IPS-18c (cell line): Measurements from ENCODE around the gene PDGFRB.

ENCODE experiments used
- H3K4me3 ChIP-seq: 2 replicates; pipeline ENCODE4 v1.7.0; 2013; ENCODE audit warnings: low read depth, mild to moderate bottlenecking, low read length, moderate library complexity; ENCODE audit not compliant: insufficient read depth
- H3K9me3 ChIP-seq: one replicate; pipeline ENCODE4 v1.6.1; 2013; ENCODE audit warnings: mild to moderate bottlenecking, low read length, moderate library complexity; ENCODE audit not compliant: control insufficient read depth, insufficient read depth

Gene PDGFRB

GRCh38 chr5:150116667-150117400, 38.8 kb downstream of the PDGFRB start:
- no peak overlapping the region for H3K4me3 ChIP-seq
- no peaks in the 10 kb centered on the region for H3K9me3 ChIP-seq

GRCh38 chr5:150114773-150115408, 40.8 kb downstream of the PDGFRB start:
- Histone ChIP-seq H3K4me3 (no peak overlapping the region), H3K9me3 (no peaks in the 10 kb centered on the region)

DNA sequence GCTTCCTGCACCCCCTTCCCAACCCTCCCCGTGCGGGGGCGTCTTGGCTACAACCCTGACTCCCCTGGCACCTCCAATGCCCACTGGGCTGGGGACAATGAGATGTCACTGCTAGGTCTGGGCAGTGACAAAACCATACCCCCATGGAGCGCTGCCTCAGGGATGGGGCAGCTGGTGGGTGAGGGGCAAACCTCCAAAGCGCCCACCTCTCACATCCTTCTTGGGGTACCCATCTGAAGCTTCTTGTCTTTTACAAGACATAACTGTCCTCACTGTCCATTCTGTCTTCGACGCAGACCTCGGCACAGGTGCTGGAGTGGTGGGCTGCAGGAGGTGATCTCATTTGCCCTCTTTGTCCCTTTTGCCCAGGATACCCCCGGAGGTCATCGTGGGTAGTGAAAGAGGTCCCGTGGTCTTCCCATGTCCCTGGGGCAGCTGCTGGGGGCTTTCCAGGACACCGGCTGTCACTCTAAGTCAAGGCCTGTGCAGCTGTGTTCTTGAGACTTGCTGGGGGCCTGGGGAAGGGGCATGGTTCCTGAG, 41.5 kb downstream of the PDGFRB start:
- Histone ChIP-seq H3K9me3 (no peaks in the 10 kb centered on the region), H3K4me3 (no peak overlapping the region)

GRCh38 chr5:150113047-150113744, 42.4 kb downstream of the PDGFRB start:
- no peaks in the 10 kb centered on the region for H3K9me3 ChIP-seq
- H3K4me3 ChIP-seq, result no peak overlapping the region

GRCh38 chr5:150112201-150113046, 43.2 kb downstream of the PDGFRB start:
- Histone ChIP-seq H3K9me3 (no peaks in the 10 kb centered on the region), H3K4me3 (no peak overlapping the region)

GRCh38 chr5:150111122-150111521, 44.5 kb downstream of the PDGFRB start:
- Histone ChIP-seq H3K9me3 (no peaks in the 10 kb centered on the region), H3K4me3 (no peak overlapping the region)

DNA sequence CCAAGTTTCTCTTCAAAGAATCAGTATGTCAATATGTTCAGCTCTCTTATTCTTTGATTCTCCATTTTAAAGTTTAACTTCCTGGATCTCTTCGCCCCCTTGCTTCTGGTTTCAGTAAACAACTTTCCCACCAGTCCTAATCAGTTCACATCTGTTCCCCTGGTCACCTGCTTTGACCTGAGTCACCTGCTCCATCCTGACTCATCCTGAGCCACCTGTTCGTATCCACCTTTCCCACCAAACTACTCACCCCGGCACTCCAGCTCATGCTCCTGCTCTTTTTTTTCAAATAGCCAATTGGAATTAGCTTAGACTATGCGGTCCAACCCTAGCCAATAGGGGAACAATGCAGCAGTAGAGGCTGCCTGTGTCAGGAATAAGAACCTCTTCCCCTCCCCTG, 45.7 kb downstream of the PDGFRB start:
- no peaks in the 10 kb centered on the region for H3K9me3 ChIP-seq
- no peak overlapping the region for H3K4me3 ChIP-seq

DNA sequence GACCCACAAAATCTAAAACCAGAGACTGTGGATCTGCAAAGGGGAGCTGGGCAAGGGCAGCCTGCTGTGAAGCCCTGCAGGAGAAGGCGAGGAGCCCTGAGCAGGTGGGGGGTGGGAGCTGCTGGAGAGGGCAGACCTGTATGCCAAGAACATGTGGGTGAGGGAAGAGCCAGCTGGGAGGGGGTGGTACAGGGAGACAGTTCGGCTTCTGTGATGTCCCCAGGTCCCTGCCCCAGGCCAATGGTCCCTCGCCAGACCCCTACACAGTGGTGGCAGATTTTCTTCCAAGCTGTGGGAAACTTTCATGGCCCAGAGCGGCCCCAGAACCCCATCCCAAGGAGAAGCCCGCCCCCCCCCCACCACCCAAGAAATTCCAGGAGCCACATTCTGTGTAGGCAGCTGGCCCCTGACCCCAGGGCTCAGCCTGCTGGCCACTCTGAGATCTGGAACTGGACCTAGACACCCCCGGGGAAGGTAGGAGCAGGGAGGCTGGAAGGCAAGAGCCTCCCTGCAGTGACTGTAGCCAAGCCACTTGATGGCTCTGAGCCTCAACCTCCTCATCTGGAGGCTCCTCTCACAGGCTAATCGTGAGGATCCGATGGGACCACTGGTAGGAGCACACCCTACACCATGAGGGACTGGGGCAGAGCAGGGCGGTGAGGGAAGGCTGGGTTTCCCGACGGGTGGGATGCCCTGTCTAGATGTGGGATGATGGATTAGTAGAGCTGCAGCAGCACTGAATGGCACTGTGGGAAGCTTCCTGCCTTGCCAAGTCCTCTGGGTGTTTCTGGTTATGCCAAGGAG, 46.7 kb downstream of the PDGFRB start:
- no peaks in the 10 kb centered on the region for H3K9me3 ChIP-seq
- no peak overlapping the region for H3K4me3 ChIP-seq

DNA sequence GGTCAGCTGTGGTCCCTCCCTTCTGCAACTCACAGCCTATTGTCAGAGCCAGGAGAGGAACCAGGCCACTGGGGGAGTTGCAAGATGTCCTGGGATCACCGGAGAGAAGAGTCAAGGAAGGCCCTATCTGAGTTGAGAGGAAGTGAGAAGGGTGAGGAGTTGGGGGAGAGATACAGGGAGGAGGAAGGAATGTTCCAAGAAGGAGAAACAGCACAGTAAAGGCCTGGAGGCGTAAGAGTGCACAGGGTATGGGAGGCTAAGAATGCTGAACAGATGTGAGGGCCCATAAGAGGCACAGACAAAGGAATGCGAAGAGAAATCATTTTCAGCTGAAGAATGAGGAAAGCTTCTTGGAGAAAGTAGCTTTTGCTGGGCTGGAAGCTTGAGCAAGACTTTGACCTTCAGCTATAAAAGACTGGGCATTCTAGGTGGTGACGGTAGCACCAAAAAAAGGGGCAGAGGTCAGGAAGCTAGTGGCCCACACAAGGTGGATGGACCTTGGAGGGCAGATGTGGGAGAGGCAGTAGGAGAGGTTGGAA, 47.7 kb downstream of the PDGFRB start:
- Histone ChIP-seq H3K4me3 (no peak overlapping the region), H3K9me3 (no peaks in the 10 kb centered on the region)

- H3K4me3 ChIP-seq, result no peak overlapping the region
Observed at GRCh38 chr5:150106674-150107426, 48.8 kb downstream of the PDGFRB start.

GRCh38 chr5:150105928-150106615, 49.6 kb downstream of the PDGFRB start:
- Histone ChIP-seq H3K9me3 (no peaks in the 10 kb centered on the region), H3K4me3 (no peak overlapping the region)

More at GRCh38 chr5:150106674-150107426, 48.8 kb downstream of the PDGFRB start:
- H3K9me3 ChIP-seq, result no peaks in the 10 kb centered on the region

- Histone ChIP-seq H3K4me3 (no peak overlapping the region), H3K9me3 (no peaks in the 10 kb centered on the region)
Observed at GRCh38 chr5:150104550-150104870, 51.1 kb downstream of the PDGFRB start.

DNA sequence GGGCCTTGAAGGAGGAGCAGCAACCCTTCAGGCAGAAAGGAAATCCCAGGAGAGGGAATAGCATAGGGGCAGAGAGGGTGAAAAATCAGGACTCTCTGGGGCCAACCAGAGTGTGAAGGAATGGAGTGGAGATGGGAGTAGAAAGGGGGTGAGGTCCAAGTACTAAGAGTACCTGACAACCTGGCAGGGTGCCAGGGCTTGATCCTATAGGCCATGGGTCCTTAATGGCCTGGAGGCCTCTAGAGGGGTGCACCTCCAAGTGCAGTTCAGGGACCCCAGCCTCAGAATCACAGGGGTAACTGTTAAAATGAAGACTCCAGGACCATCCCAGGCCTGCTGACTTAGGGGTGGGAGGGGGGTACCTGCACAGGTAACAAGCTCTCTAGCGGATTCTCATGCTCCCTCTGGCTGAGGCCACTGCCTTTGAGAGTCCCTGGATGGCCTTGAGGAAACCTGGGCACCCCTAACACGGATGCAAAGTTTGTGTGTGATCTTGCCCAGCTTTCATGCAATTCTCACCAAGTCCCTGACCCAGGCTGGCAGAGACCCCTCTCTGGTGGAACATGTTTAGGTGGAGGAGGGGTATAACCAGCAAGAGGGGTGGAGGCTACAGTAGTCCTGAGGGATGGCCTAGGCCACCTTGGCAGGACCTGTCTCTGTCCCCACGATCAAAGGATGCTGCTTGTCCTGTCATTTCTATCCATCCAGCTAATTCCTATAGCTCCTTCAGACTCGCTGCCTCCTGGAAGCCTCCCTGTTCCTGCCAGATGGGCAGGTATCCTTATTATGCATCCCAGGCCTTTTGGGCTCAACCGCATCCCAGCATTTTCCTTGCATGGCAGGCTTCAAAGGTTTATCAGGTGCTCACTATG, 51.7 kb downstream of the PDGFRB start:
- no peaks in the 10 kb centered on the region for H3K9me3 ChIP-seq
- no peak overlapping the region for H3K4me3 ChIP-seq

GRCh38 chr5:150101023-150101422, 54.6 kb downstream of the PDGFRB start:
- no peak overlapping the region for H3K4me3 ChIP-seq

More at GRCh38 chr5:150101023-150101422, 54.6 kb downstream of the PDGFRB start:
- H3K9me3 ChIP-seq, result no peaks in the 10 kb centered on the region
